Peyer's patch (tissue), 4 donors: ENCODE data around the gene TUB. TPM values are rescaled to one million over a fixed set of nuclear protein-coding genes. Genes with fewer than 3 reads are reported as not detected.

Experiments used
- DNase-seq, 3 donors: peaks; one replicate each; pipeline ENCODE4 v3.0.0-alpha.2; 2017 to 2019
- H3K27ac ChIP-seq, 4 donors: fragments of 200-600 bp; sonication (generic); one replicate each; pipeline ENCODE4 v1.5.1; 2016 to 2019
- H3K27me3 ChIP-seq, 2 donors: fragments of 200-600 bp; sonication (generic); one replicate each; pipeline ENCODE4 v1.5.1; 2019
- H3K36me3 ChIP-seq, 3 donors: fragments of 200-600 bp; sonication (generic); one replicate each; pipeline ENCODE4 v1.5.1; 2016 to 2019
- H3K4me1 ChIP-seq, 4 donors: fragments of 200-600 bp; sonication (generic); one replicate each; pipeline ENCODE4 v1.5.1; 2016 to 2019
- H3K4me3 ChIP-seq, 4 donors: fragments of 200-600 bp; sonication (generic); 1 replicate in 3 of 4; 2 replicates in 1 of 4; pipeline ENCODE4 v1.5.1; 2016 to 2019; ENCODE audit warnings: mild to moderate bottlenecking in 1 of 4
- H3K9me3 ChIP-seq, 4 donors: fragments of 200-600 bp; sonication (generic); one replicate each; pipeline ENCODE4 v1.5.1; 2016 to 2019; ENCODE audit warnings: mild to moderate bottlenecking in 1 of 4
- CTCF ChIP-seq, 6 experiments: fragments of 450-650 bp in 4 of 6; fragments of 200-600 bp in 2 of 6; sonication (generic) in 1 of 6; IDR thresholded peaks; one replicate each; pipeline ENCODE4 v1.5.1; 2017 to 2019; ENCODE audit warnings: antibody characterized with exemption in 6 of 6, mild to moderate bottlenecking in 3 of 6, moderate library complexity in 1 of 6
- POLR2A ChIP-seq, 2 donors: fragments of 450-650 bp; IDR thresholded peaks; one replicate each; pipeline ENCODE4 v1.5.1; 2017; ENCODE audit warnings: antibody characterized with exemption in 2 of 2, mild to moderate bottlenecking in 2 of 2, moderate library complexity in 2 of 2
- total RNA-seq, 4 donors: library from RNA; depleted of rRNA; stranded (reverse); fragments of >200 nt; gene quantifications; one replicate each; pipeline ENCODE4 v1.1.0, GENCODE V29; 2016

The TUB gene
- total RNA-seq, 4 donors from 2014 or later = 0.18 to 11.6 (median 2.4) TPM

- Histone ChIP-seq H3K9me3 (no peaks in the 10 kb centered on the region), H3K27me3 (no peaks in the 10 kb centered on the region), H3K27ac (no peak overlapping the region), H3K4me1 (no peaks in the 10 kb centered on the region), H3K4me3 (no peak overlapping the region), H3K36me3 (no peaks in the 10 kb centered on the region)
- TF ChIP-seq POLR2A (IDR thresholded peaks at IDR 0.05) (no peak), CTCF (IDR thresholded peaks at IDR 0.05) (no peak)
- no peak for DNase-seq
These were observed 25.0 kb upstream of the TUB start for GRCh38 chr11:8055836-8056526.

GRCh38 chr11:8056810-8057463 lies 24.1 kb upstream of the TUB start:
- no peak overlapping the region for H3K27ac ChIP-seq
- H3K27me3 ChIP-seq = no peaks in the 10 kb centered on the region
- no peak for DNase-seq
- no peaks in the 10 kb centered on the region for H3K36me3 ChIP-seq
- no peaks in the 10 kb centered on the region for H3K9me3 ChIP-seq
- no peak overlapping the region for H3K4me3 ChIP-seq
- H3K4me1 ChIP-seq = no peaks in the 10 kb centered on the region
- TF ChIP-seq POLR2A (IDR thresholded peaks at IDR 0.05) (no peak), CTCF (IDR thresholded peaks at IDR 0.05) (no peak)

- no peaks in the 10 kb centered on the region for H3K9me3 ChIP-seq
- no peak overlapping the region for H3K27ac ChIP-seq
- TF ChIP-seq CTCF (IDR thresholded peaks at IDR 0.05) (no peak), POLR2A (IDR thresholded peaks at IDR 0.05) (no peak)
- H3K27me3 ChIP-seq = no peaks in the 10 kb centered on the region
- DNase-seq = no peak
- peaks cover 0 to 5% (median 0%) of the 10 kb centered on the region in 4 donors for H3K4me1 ChIP-seq
- no peak overlapping the region for H3K4me3 ChIP-seq
- no peaks in the 10 kb centered on the region for H3K36me3 ChIP-seq
These were observed 22.8 kb upstream of the TUB start for GRCh38 chr11:8058216-8058615.

GRCh38 chr11:8059030-8059429 lies 22.0 kb upstream of the TUB start:
- Histone ChIP-seq H3K27me3 (no peaks in the 10 kb centered on the region), H3K9me3 (no peaks in the 10 kb centered on the region), H3K4me3 (no peak overlapping the region), H3K27ac (no peak overlapping the region), H3K36me3 (no peaks in the 10 kb centered on the region), H3K4me1 (peaks cover 0 to 5% (median 0%) of the 10 kb centered on the region in 4 donors)
- DNase-seq = no peak
- no peak for TF ChIP-seq POLR2A (IDR thresholded peaks at IDR 0.05)
- TF ChIP-seq CTCF (IDR thresholded peaks at IDR 0.05) = no peak

GRCh38 chr11:8059571-8060011 lies 21.4 kb upstream of the TUB start:
- Histone ChIP-seq H3K4me3 (no peak overlapping the region), H3K9me3 (no peaks in the 10 kb centered on the region), H3K4me1 (peaks cover 0 to 5% (median 0%) of the 10 kb centered on the region in 4 donors), H3K27me3 (no peaks in the 10 kb centered on the region), H3K27ac (no peak overlapping the region), H3K36me3 (no peaks in the 10 kb centered on the region)
- no peak for DNase-seq
- TF ChIP-seq CTCF (IDR thresholded peaks at IDR 0.05) = no peak
- TF ChIP-seq POLR2A (IDR thresholded peaks at IDR 0.05) = no peak
